Gastrocnemius medialis (tissue), 4 donors: ENCODE data around the gene PARVA.

ENCODE experiments used
- POLR2A ChIP-seq, 2 donors: fragments of 450-650 bp; IDR thresholded peaks; one replicate each; pipeline ENCODE4 v1.6.1; 2017; ENCODE audit warnings: antibody characterized with exemption in 2 of 2, mild to moderate bottlenecking in 2 of 2, moderate library complexity in 2 of 2
- TF ChIP-seq, protein P1 (sequence below), 5 experiments: fragments of 450-650 bp in 3 of 5; fragments of 200-600 bp in 2 of 5; sonication (generic) in 2 of 5; IDR thresholded peaks in 4 of 5; conservative IDR thresholded peaks in 1 of 5; 1 replicate in 4 of 5; 2 replicates in 1 of 5; pipeline ENCODE4 v1.5.1; 2016 to 2019; ENCODE audit warnings: antibody characterized with exemption in 5 of 5, mild to moderate bottlenecking in 3 of 5, moderate library complexity in 3 of 5

DNA sequence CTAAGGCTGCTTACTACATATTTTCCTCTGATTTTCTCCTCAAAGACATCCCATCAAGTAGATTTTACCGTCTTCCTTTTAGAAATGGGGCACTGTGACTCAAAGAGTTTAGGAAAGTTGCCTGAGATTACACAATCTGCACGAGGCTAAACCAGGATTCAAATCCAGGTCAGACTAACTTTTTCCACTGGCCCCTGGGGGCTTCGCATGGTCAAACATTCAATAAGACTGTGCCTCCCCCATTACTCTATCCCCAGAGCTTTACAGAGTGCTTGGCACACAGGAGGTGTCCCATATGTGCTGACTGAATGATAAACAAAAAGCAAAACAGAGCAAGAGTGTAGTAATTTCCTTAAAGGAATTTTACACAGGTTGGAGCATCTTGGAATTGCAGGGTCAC, 178.8 kb downstream of the PARVA start:
- no peak for TF ChIP-seq POLR2A (IDR thresholded peaks at IDR 0.05)
- TF ChIP-seq, protein P1, sequence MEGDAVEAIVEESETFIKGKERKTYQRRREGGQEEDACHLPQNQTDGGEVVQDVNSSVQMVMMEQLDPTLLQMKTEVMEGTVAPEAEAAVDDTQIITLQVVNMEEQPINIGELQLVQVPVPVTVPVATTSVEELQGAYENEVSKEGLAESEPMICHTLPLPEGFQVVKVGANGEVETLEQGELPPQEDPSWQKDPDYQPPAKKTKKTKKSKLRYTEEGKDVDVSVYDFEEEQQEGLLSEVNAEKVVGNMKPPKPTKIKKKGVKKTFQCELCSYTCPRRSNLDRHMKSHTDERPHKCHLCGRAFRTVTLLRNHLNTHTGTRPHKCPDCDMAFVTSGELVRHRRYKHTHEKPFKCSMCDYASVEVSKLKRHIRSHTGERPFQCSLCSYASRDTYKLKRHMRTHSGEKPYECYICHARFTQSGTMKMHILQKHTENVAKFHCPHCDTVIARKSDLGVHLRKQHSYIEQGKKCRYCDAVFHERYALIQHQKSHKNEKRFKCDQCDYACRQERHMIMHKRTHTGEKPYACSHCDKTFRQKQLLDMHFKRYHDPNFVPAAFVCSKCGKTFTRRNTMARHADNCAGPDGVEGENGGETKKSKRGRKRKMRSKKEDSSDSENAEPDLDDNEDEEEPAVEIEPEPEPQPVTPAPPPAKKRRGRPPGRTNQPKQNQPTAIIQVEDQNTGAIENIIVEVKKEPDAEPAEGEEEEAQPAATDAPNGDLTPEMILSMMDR (IDR thresholded peaks at IDR 0.05 in 4 of 5, conservative IDR thresholded peaks at IDR 0.05 in 1 of 5), result no peak
